ENCODE results near the gene SSR2. TPM values are rescaled to one million over a fixed set of nuclear protein-coding genes. Genes with fewer than 3 reads are reported as not detected.
A peak's percentile ranks its signal among the peaks of the same experiment; 100 is the strongest.

The SSR2 gene
- total RNA-seq, 1 donor from 2014 or later, result 348 TPM

GRCh38 chr1:155984341-155984740 is 36.4 kb downstream of the SSR2 start:
- DNase-seq (ENCODE audit: low read depth), result no peak
- TF ChIP-seq CTCF (IDR thresholded peaks at IDR 0.05; ENCODE audit: insufficient read depth, low read length, poor library complexity, severe bottlenecking), result no peak
- Histone ChIP-seq H3K27me3 (ENCODE audit: control insufficient read depth, insufficient read depth, low read length) (no peaks in the 10 kb centered on the region), H3K4me3 (ENCODE audit: low read depth, low read length) (no peak overlapping the region), H3K36me3 (ENCODE audit: control insufficient read depth, insufficient read depth, low read length) (no peaks in the 10 kb centered on the region)

GRCh38 chr1:155983191-155984024 is 37.3 kb downstream of the SSR2 start:
- Histone ChIP-seq H3K27me3 (ENCODE audit: control insufficient read depth, insufficient read depth, low read length) (no peaks in the 10 kb centered on the region), H3K4me3 (ENCODE audit: low read depth, low read length) (peak overlapping the region; percentile 14), H3K36me3 (ENCODE audit: control insufficient read depth, insufficient read depth, low read length) (no peaks in the 10 kb centered on the region)
- no peak for TF ChIP-seq CTCF (IDR thresholded peaks at IDR 0.05; ENCODE audit: insufficient read depth, low read length, poor library complexity, severe bottlenecking)
- DNase-seq (ENCODE audit: low read depth), result no peak

GRCh38 chr1:155982106-155982505 is 38.6 kb downstream of the SSR2 start:
- no peak for DNase-seq (ENCODE audit: low read depth)
- Histone ChIP-seq H3K4me3 (ENCODE audit: low read depth, low read length) (no peak overlapping the region), H3K36me3 (ENCODE audit: control insufficient read depth, insufficient read depth, low read length) (no peaks in the 10 kb centered on the region), H3K27me3 (ENCODE audit: control insufficient read depth, insufficient read depth, low read length) (no peaks in the 10 kb centered on the region)
- no peak for TF ChIP-seq CTCF (IDR thresholded peaks at IDR 0.05; ENCODE audit: insufficient read depth, low read length, poor library complexity, severe bottlenecking)

GRCh38 chr1:155981266-155982088 is 39.3 kb downstream of the SSR2 start:
- Histone ChIP-seq H3K4me3 (ENCODE audit: low read depth, low read length) (no peak overlapping the region), H3K36me3 (ENCODE audit: control insufficient read depth, insufficient read depth, low read length) (no peaks in the 10 kb centered on the region), H3K27me3 (ENCODE audit: control insufficient read depth, insufficient read depth, low read length) (no peaks in the 10 kb centered on the region)
- TF ChIP-seq CTCF (IDR thresholded peaks at IDR 0.05; ENCODE audit: insufficient read depth, low read length, poor library complexity, severe bottlenecking), result no peak
- DNase-seq (ENCODE audit: low read depth), result no peak

- DNase-seq (ENCODE audit: low read depth), result no peak
- TF ChIP-seq CTCF (IDR thresholded peaks at IDR 0.05; ENCODE audit: insufficient read depth, low read length, poor library complexity, severe bottlenecking), result no peak
- peak overlapping the region; percentile 84 for H3K4me3 ChIP-seq (ENCODE audit: low read depth, low read length)
- H3K27me3 ChIP-seq (ENCODE audit: control insufficient read depth, insufficient read depth, low read length), result no peaks in the 10 kb centered on the region
- no peaks in the 10 kb centered on the region for H3K36me3 ChIP-seq (ENCODE audit: control insufficient read depth, insufficient read depth, low read length)
These were observed 41.0 kb downstream of the SSR2 start for GRCh38 chr1:155979597-155980343.
